CD4-positive, alpha-beta T cell (primary cell): ENCODE results near the gene E2F1. TPM values are rescaled to one million over a fixed set of nuclear protein-coding genes. Genes with fewer than 3 reads are reported as not detected.
A peak's percentile ranks its signal among the peaks of the same experiment; 100 is the strongest.

Source experiments
- ATAC-seq: fragments of 200-7000 bp; cut with Tn5 transposase; one replicate; pipeline ENCODE4 v1.10.0; 2022; ENCODE audit warnings: mild to moderate bottlenecking; ENCODE audit not compliant: poor library complexity
- CTCF ChIA-PET: fragments of 350-600 bp; sonication (Branson Sonifier 250); formaldehyde crosslinking; loops from one replicate; lab custom pipeline; 2021; ENCODE audit warnings: antibody characterized with exemption, inconsistent platforms; lab: Charles Lee
- POLR2A ChIA-PET: fragments of 350-600 bp; sonication (Branson Sonifier 250); formaldehyde crosslinking; loops from one replicate; lab custom pipeline; 2021; ENCODE audit warnings: antibody characterized with exemption, inconsistent platforms; lab: Charles Lee
- DNase-seq, 14 experiments: peaks; one replicate each; pipeline ENCODE4 v3.0.0-alpha.2; 2013 to 2020; ENCODE audit warnings: mixed read lengths in 2 of 14
- H3K27ac ChIP-seq, 2 donors: one replicate each; pipeline versions ENCODE4 v1.5.1 to v1.7.0; 2013; ENCODE audit warnings: low read length in 2 of 2, low read depth in 1 of 2, mild to moderate bottlenecking in 1 of 2
- H3K27me3 ChIP-seq, 2 experiments: 1 replicate in 1 of 2; 2 replicates in 1 of 2; pipeline versions ENCODE4 v1.6.1 to v1.7.0; 2013; ENCODE audit warnings: low read length in 2 of 2, control low read depth in 1 of 2, mild to moderate bottlenecking in 1 of 2, moderate library complexity in 1 of 2; ENCODE audit not compliant: insufficient read depth in 2 of 2, control insufficient read depth in 1 of 2
- H3K36me3 ChIP-seq: one replicate; pipeline ENCODE4 v1.6.1; 2013; ENCODE audit warnings: low read length, control low read depth; ENCODE audit not compliant: insufficient read depth
- H3K4me1 ChIP-seq: one replicate; pipeline ENCODE4 v1.6.1; 2013; ENCODE audit warnings: low read length, control low read depth; ENCODE audit not compliant: insufficient read depth
- H3K4me3 ChIP-seq: one replicate; pipeline ENCODE4 v1.5.1; 2013; ENCODE audit warnings: mild to moderate bottlenecking, low read length, moderate library complexity
- H3K9me3 ChIP-seq, 2 experiments: 1 replicate in 1 of 2; 2 replicates in 1 of 2; pipeline versions ENCODE4 v1.6.1 to v1.7.0; 2013; ENCODE audit warnings: low read length in 2 of 2, mild to moderate bottlenecking in 2 of 2, control low read depth in 1 of 2, moderate library complexity in 1 of 2; ENCODE audit not compliant: control insufficient read depth in 1 of 2, insufficient read depth in 1 of 2
- H3K27ac Mint-ChIP-seq: one replicate; pipeline ENCODE4 v1.8.0; 2020; ENCODE audit warnings: mixed read lengths
- H3K27me3 Mint-ChIP-seq: one replicate; pipeline ENCODE4 v1.8.0; 2021; ENCODE audit warnings: mixed read lengths
- H3K36me3 Mint-ChIP-seq: one replicate; pipeline ENCODE4 v1.8.0; 2021; ENCODE audit warnings: low read depth, mixed read lengths
- H3K4me1 Mint-ChIP-seq: one replicate; pipeline ENCODE4 v1.8.0; 2021; ENCODE audit warnings: low read depth, mixed read lengths
- H3K4me3 Mint-ChIP-seq: one replicate; pipeline ENCODE4 v1.8.0; 2020; ENCODE audit warnings: mild to moderate bottlenecking, mixed read lengths
- H3K9me3 Mint-ChIP-seq: one replicate; pipeline ENCODE4 v1.8.0; 2020; ENCODE audit warnings: mixed read lengths
- CTCF ChIP-seq: fragments of 200-600 bp; IDR thresholded peaks from one replicate; pipeline ENCODE4 v1.8.0; 2022; ENCODE audit warnings: antibody characterized with exemption, mild to moderate bottlenecking
- intact Hi-C, 2 experiments: fragments of 100-400 bp; cut with DNase I in 1 of 2; cut with micrococcal nuclease in 1 of 2; formaldehyde crosslinking; loops; one replicate each; pipeline versions ENCODE4 v1.15.1 to v1.9.0; 2023 to 2025; cut with DNase I, micrococcal nuclease
- total RNA-seq, 174 experiments: library from RNA in 2 of 174; stranded (reverse) in 2 of 174; gene quantifications; one replicate each; pipeline ENCODE4 v1.2.3 and lab custom pipeline; 2021 to 2026

E2F1 gene
- total RNA-seq, 2 experiments from 2014 or later, result 1.2 to 1.6 TPM

GRCh38 chr20:33672426-33673113 lies 13.6 kb downstream of the E2F1 start:
- Mint-ChIP-seq H3K9me3 (no peaks in the 10 kb centered on the region), H3K4me3 (peak overlapping the region; percentile 86), H3K4me1 (peaks cover 22% of the 10 kb centered on the region), H3K27me3 (no peaks in the 10 kb centered on the region), H3K27ac (peak overlapping the region; percentile 67), H3K36me3 (no peaks in the 10 kb centered on the region)
- ATAC-seq (no peak), DNase-seq (no peak)
- TF ChIP-seq CTCF, result no peak
- H3K27me3 ChIP-seq, result no peaks in the 10 kb centered on the region
- H3K4me3 ChIP-seq, result no peak overlapping the region
- H3K27ac ChIP-seq, result no peak overlapping the region
- ChIA-PET POLR2A (interaction anchor here (1.8 kb wide), 1 partner anchor 9 kb away, joined by 6 read pairs; no protein-coding TSS in a partner anchor), CTCF (no interaction called here)
- H3K4me1 ChIP-seq, result peaks cover 53% of the 10 kb centered on the region
- no peaks in the 10 kb centered on the region for H3K9me3 ChIP-seq
- no peaks in the 10 kb centered on the region for H3K36me3 ChIP-seq
- intact Hi-C loops, result no loop called here

DNA sequence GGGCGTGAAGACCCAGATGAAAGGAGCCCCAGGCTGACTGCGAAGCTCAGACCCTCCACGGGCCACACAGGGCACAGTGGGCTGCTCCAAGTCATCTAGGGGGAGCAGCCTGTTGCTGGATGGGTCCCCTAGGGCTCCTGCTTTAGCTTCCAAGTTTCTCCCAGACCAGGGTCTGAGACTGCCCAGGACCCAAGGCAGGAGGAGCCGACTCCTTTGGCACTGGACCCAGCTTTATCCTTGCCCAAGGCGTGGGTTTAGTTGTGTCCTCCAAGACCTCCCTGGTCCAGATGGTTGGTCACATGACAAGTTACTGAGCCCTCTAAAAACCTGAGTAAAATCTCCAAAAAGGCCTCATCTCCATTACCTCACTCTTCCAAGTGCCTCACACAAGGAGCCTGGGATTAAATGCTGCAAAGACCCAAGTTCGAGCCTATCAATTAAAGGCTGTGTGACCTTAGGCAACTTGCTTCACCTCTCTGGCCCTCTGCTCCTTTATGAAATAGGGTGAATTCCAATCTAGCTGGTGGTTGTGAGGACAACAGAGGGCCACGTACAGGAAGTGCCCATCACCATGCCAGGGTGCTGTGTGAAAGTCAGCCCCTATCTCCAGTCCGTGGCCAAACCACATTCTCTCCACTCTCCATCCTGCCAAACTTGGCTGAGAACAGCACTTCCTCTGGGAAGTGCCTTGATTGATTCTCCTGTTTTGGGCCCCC lies 14.5 kb downstream of the E2F1 start:
- Mint-ChIP-seq H3K4me1 (peaks cover 19% of the 10 kb centered on the region), H3K27me3 (no peaks in the 10 kb centered on the region), H3K36me3 (no peaks in the 10 kb centered on the region), H3K27ac (peak overlapping the region; percentile 56), H3K9me3 (no peaks in the 10 kb centered on the region), H3K4me3 (peak overlapping the region; percentile 86)
- H3K4me1 ChIP-seq, result peaks cover 54% of the 10 kb centered on the region
- H3K9me3 ChIP-seq, result no peaks in the 10 kb centered on the region
- TF ChIP-seq CTCF, result no peak
- intact Hi-C loops, result no loop called here
- no peaks in the 10 kb centered on the region for H3K36me3 ChIP-seq
- H3K27ac ChIP-seq, result no peak overlapping the region
- CTCF ChIA-PET, result no interaction called here
- POLR2A ChIA-PET, result interaction anchor here (1.6 kb wide), 1 partner anchor 48 kb away, joined by 7 read pairs; the partner anchor contains the start of gene PXMP4
- DNase-seq (no peak), ATAC-seq (no peak)
- H3K4me3 ChIP-seq, result no peak overlapping the region
- H3K27me3 ChIP-seq, result no peaks in the 10 kb centered on the region

DNA sequence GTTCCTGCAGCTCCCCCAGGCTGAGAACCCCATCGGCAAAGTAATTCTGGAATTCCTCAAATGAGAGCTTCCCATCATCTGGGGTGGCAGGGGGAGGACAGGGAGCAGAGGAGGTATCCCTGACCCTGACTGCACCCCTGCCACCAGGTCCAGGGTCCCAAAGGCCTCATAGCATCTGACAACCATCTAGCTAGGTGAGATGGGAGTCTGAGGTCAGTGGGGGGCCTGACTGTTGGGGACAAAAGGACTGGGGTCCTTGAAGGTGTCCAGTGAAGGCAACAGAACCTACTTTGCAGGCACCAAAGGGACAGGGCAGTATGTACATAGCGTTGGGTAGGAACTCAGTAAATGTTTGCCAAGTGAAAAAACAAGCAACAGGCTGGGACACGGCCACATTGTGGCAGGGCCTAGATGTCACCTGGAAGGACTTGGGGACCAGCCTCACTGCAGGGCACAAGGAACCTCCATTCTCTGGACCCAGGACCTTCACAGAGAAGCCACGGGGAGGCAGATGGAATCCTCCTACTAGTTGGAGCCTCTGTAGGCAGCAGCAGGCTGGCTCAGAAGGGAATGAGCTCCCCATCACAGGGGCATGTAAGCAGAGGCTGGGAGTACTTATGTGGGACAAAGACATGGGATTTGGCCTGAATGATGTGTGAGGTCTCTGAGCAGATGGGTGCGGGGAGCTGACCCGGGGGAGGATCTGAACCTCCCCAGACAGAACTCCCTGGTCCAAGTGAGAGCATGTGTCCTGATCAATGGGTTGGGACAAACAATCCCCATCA lies 15.3 kb downstream of the E2F1 start:
- Mint-ChIP-seq H3K36me3 (no peaks in the 10 kb centered on the region), H3K9me3 (no peaks in the 10 kb centered on the region), H3K4me1 (peaks cover 26% of the 10 kb centered on the region), H3K4me3 (peak overlapping the region; percentile 51), H3K27me3 (no peaks in the 10 kb centered on the region), H3K27ac (peak overlapping the region; percentile 49)
- no peaks in the 10 kb centered on the region for H3K9me3 ChIP-seq
- TF ChIP-seq CTCF, result no peak
- peaks cover 56% of the 10 kb centered on the region for H3K4me1 ChIP-seq
- POLR2A ChIA-PET, result interaction anchor here (1.6 kb wide), 1 partner anchor 49 kb away, joined by 7 read pairs; the partner anchor contains the start of gene PXMP4
- H3K36me3 ChIP-seq, result no peaks in the 10 kb centered on the region
- ATAC-seq, result no peak
- no peaks in the 10 kb centered on the region for H3K27me3 ChIP-seq
- no peak overlapping the region for H3K4me3 ChIP-seq
- no peak for DNase-seq
- no peak overlapping the region for H3K27ac ChIP-seq
- CTCF ChIA-PET, result no interaction called here
- intact Hi-C loops, result no loop called here
